HepG2 (cell line): Measurements from ENCODE around the gene CECR2. TPM values are rescaled to one million over a fixed set of nuclear protein-coding genes. Genes with fewer than 3 reads are reported as not detected.

Source experiments
- ATAC-seq: fragments of 200-7000 bp; cut with Tn5 transposase; 3 replicates; pipeline ENCODE4 v1.9.1; 2020; ENCODE audit warnings: mild to moderate bottlenecking, moderate library complexity
- BruUV-seq: library from RNA; stranded (reverse); fragments of 400-500 nt; replicated peaks from 2 replicates; lab custom pipeline; 2021; lab: Mats Ljungman, UMichigan
- CTCF ChIA-PET: fragments of 300-600 bp; formaldehyde crosslinking; extraction: SDS; loops from one replicate; lab custom pipeline; 2021; ENCODE audit warnings: low total read pairs, inconsistent platforms, low intra/inter-chr PET ratio; lab: Yijun Ruan, JAX
- POLR2A ChIA-PET: fragments of 350-600 bp; sonication (Branson Sonifier 250); formaldehyde crosslinking; loops from one replicate; lab custom pipeline; 2020; ENCODE audit warnings: antibody characterized with exemption, inconsistent platforms; lab: Yijun Ruan, JAX
- DNase-seq: peaks from one replicate; pipeline ENCODE4 v3.0.0-alpha.2; 2015; ENCODE audit warnings: low spot score
- FAIRE-seq: peaks from 3 replicates; lab custom pipeline; 2011; peaks lifted over from hg19 to GRCh38; lab: Jason Lieb, UNC
- H2AFZ ChIP-seq: one replicate; pipeline ENCODE4 v1.6.1; 2011; ENCODE audit warnings: low read length, inconsistent platforms
- H3K27ac ChIP-seq: fragments of 300-600 bp; 3 replicates; pipeline ENCODE4 v1.8.0; 2011; ENCODE audit warnings: mixed run types, mild to moderate bottlenecking, mixed read lengths, low read length, inconsistent platforms; ENCODE audit not compliant: insufficient read depth; ENCODE audit errors: extremely low read length
- H3K27me3 ChIP-seq, 2 experiments: fragments of 200-600 bp in 1 of 2; 2 replicates in 1 of 2; 3 replicates in 1 of 2; pipeline versions ENCODE4 v1.6.0 to v1.8.0; 2011; ENCODE audit warnings: low read length in 2 of 2, mild to moderate bottlenecking in 2 of 2, moderate library complexity in 2 of 2, inconsistent platforms in 1 of 2; ENCODE audit not compliant: insufficient read depth in 2 of 2, control insufficient read depth in 1 of 2
- H3K36me3 ChIP-seq, 2 experiments: fragments of 200-600 bp in 1 of 2; replicated peaks in 1 of 2; 2 replicates in 1 of 2; 3 replicates in 1 of 2; pipeline versions ENCODE4 v1.5.1 to v1.8.0; 2011; ENCODE audit warnings: low read length in 2 of 2, inconsistent platforms in 1 of 2; ENCODE audit not compliant: insufficient read depth in 2 of 2, control insufficient read depth in 1 of 2
- H3K4me1 ChIP-seq: 2 replicates; pipeline ENCODE4 v1.5.1; 2012; ENCODE audit warnings: low read length, inconsistent platforms; ENCODE audit not compliant: insufficient read depth
- H3K4me2 ChIP-seq: 2 replicates; pipeline ENCODE4 v1.6.0; 2011; ENCODE audit warnings: low read depth, low read length, inconsistent platforms
- H3K4me3 ChIP-seq, 3 experiments: fragments of 200-600 bp in 1 of 3; sonication (generic), shearing (Covaris generic) in 1 of 3; replicated peaks in 1 of 3; 2 replicates each; pipeline ENCODE4 v1.5.1; 2011 to 2016; ENCODE audit warnings: low read length in 3 of 3, inconsistent platforms in 2 of 3, low read depth in 2 of 3, mild to moderate bottlenecking in 2 of 3, control low read depth in 1 of 3, mixed read lengths in 1 of 3; ENCODE audit not compliant: insufficient read depth in 1 of 3
- H3K79me2 ChIP-seq: one replicate; pipeline ENCODE4 v1.6.1; 2011; ENCODE audit warnings: low read length, inconsistent platforms; ENCODE audit not compliant: insufficient read depth
- H3K9ac ChIP-seq: 2 replicates; pipeline ENCODE4 v1.6.0; 2011; ENCODE audit warnings: mild to moderate bottlenecking, low read depth, low read length, inconsistent platforms; ENCODE audit not compliant: insufficient read depth
- H3K9me3 ChIP-seq: 2 replicates; pipeline ENCODE4 v1.5.1; 2012; ENCODE audit warnings: mild to moderate bottlenecking, low read length
- H4K20me1 ChIP-seq: 2 replicates; pipeline ENCODE4 v1.6.0; 2011; ENCODE audit warnings: inconsistent platforms, mild to moderate bottlenecking, low read length, moderate library complexity; ENCODE audit not compliant: insufficient read depth
- GLI4 ChIP-seq: sonication (generic); formaldehyde crosslinking; IDR thresholded peaks from 2 replicates; pipeline ENCODE4 v1.5.1; 2020; ENCODE audit warnings: missing genetic modification reagents, mild to moderate bottlenecking, moderate library complexity, borderline replicate concordance
- HHEX ChIP-seq: IDR thresholded peaks from 2 replicates; pipeline ENCODE4 v1.6.1; 2016; ENCODE audit warnings: control low read depth
- KAT7 ChIP-seq: IDR thresholded peaks from 2 replicates; pipeline ENCODE4 v1.6.1; 2018; ENCODE audit warnings: borderline replicate concordance, missing compliant biosample characterization
- POLR2AphosphoS2 ChIP-seq: IDR thresholded peaks from 2 replicates; pipeline ENCODE4 v1.6.1; 2011; ENCODE audit warnings: low read depth, low read length, improper control_type of control experiment
- TBL1XR1 ChIP-seq: fragments of 150-350 bp; IDR thresholded peaks from 2 replicates; pipeline ENCODE4 v1.6.1; 2014; ENCODE audit warnings: borderline replicate concordance, low read length; ENCODE audit not compliant: partially characterized antibody
- ZNF234 ChIP-seq: sonication (generic); formaldehyde crosslinking; conservative IDR thresholded peaks from 2 replicates; pipeline ENCODE4 v1.5.1; 2020; ENCODE audit warnings: mild to moderate bottlenecking, missing genetic modification reagents
- ZNF598 ChIP-seq: sonication (generic); formaldehyde crosslinking; IDR thresholded peaks from 2 replicates; pipeline ENCODE4 v1.5.1; 2020; ENCODE audit warnings: mild to moderate bottlenecking, missing genetic modification reagents, borderline replicate concordance
- WGBS: methylation state at CpG from one replicate; pipeline ENCODE4 v1.1.6; 2017; ENCODE audit warnings: low lambda C conversion rate; 5-methylcytosine and 5-hydroxymethylcytosine counted together
- in situ Hi-C: cut with HindIII; loops from 2 replicates; pipeline ENCODE4 v1.10.0; 2017; ENCODE audit warnings: low pct_unique_long_range_greater_than_20kb; ENCODE audit not compliant: extremely low pct_ligation_motif_present
- intact Hi-C: fragments of 100-400 bp; cut with micrococcal nuclease; formaldehyde crosslinking; loops from one replicate; pipeline ENCODE4 v1.10.0; 2022; ENCODE audit not compliant: unreplicated experiment
- polyA plus RNA-seq, 8 experiments: library from polyadenylated mRNA; depleted of rRNA in 3 of 8; stranded (reverse) in 7 of 8; unstranded in 1 of 8; fragments of >200 nt; fragmentation: Illumina TruSeq in 4 of 8; extraction: Trizol in 4 of 8; gene quantifications; 2 replicates each; pipeline versions ENCODE4 v1.2.1 to v1.2.3, GENCODE V29; 2011 to 2016; ENCODE audit warnings: low read depth in 4 of 8, missing spikeins in 1 of 8, mixed read lengths in 1 of 8; ENCODE audit not compliant: insufficient read depth in 1 of 8
- total RNA-seq, 5 experiments: library from RNA; depleted of rRNA; stranded (reverse); fragments of >200 nt; fragmentation: Illumina TruSeq; extraction: Trizol; gene quantifications; 2 replicates each; pipeline ENCODE4 v1.2.3, GENCODE V29; 2016; ENCODE audit warnings: low read depth in 1 of 5
- TF ChIP-seq, protein P1 (sequence below): sonication (generic); formaldehyde crosslinking; IDR thresholded peaks from 2 replicates; pipeline ENCODE4 v1.4.0; 2020; ENCODE audit warnings: missing genetic modification reagents
- TF ChIP-seq, protein P2 (sequence below), 2 experiments: sonication (generic) in 1 of 2; formaldehyde crosslinking in 1 of 2; IDR thresholded peaks; 2 replicates each; pipeline versions ENCODE4 v1.4.0 to v1.6.1; 2018 to 2020; ENCODE audit warnings: missing genetic modification reagents in 2 of 2, borderline replicate concordance in 1 of 2, low read depth in 1 of 2, mild to moderate bottlenecking in 1 of 2, missing biosample characterization in 1 of 2

CECR2 gene
- total and polyA plus RNA-seq, 2 of the 13 experiments (the other 11 are each of a cell fraction or from before 2014, with no cell fraction given), result not detected

DNA sequence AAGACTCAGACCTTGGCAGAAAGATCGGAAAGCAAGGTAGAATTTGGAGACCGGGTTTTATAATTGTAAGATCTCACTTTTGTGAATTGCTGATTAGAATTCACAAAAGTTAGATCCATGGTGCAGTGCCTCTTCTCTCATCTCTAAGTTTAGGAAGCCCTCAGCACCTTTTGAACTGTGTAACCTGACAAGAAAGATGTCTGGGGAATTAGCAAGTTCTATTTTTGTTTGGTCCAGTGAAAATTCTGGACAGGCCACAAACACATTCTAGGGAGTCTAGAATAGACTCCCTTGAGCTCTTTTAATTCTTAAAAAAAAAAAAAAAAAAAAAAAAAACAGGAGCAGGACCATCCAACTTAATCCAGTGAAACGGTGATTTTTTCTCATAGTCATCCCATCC is 66.1 kb downstream of the CECR2 start:
- Histone ChIP-seq H3K4me3 (no peak overlapping the region), H3K27ac (no peak overlapping the region), H3K79me2 (no peaks in the 10 kb centered on the region), H3K9me3 (no peaks in the 10 kb centered on the region), H4K20me1 (no peaks in the 10 kb centered on the region), H2AFZ (no peak overlapping the region), H3K4me2 (no peak overlapping the region), H3K9ac (no peak overlapping the region), H3K4me1 (no peaks in the 10 kb centered on the region), H3K27me3 (peaks cover 0 to 15% of the 10 kb centered on the region in 2 experiments; a peak in 3 of 5 replicates), H3K36me3 (no peaks in the 10 kb centered on the region)
- ATAC-seq, result no peak
- no peak for FAIRE-seq
- TF ChIP-seq GLI4 (CRISPR knock-in tag), result no peak
- no peak for TF ChIP-seq KAT7 (CRISPR knock-in tag)
- TF ChIP-seq ZNF598 (CRISPR knock-in tag), result no peak
- no peak for TF ChIP-seq HHEX
- TF ChIP-seq TBL1XR1, result no peak
- TF ChIP-seq, protein P1, sequence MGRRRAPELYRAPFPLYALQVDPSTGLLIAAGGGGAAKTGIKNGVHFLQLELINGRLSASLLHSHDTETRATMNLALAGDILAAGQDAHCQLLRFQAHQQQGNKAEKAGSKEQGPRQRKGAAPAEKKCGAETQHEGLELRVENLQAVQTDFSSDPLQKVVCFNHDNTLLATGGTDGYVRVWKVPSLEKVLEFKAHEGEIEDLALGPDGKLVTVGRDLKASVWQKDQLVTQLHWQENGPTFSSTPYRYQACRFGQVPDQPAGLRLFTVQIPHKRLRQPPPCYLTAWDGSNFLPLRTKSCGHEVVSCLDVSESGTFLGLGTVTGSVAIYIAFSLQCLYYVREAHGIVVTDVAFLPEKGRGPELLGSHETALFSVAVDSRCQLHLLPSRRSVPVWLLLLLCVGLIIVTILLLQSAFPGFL (CRISPR knock-in tag), result no peak
- TF ChIP-seq ZNF234 (CRISPR knock-in tag), result no peak
- TF ChIP-seq, protein P2, sequence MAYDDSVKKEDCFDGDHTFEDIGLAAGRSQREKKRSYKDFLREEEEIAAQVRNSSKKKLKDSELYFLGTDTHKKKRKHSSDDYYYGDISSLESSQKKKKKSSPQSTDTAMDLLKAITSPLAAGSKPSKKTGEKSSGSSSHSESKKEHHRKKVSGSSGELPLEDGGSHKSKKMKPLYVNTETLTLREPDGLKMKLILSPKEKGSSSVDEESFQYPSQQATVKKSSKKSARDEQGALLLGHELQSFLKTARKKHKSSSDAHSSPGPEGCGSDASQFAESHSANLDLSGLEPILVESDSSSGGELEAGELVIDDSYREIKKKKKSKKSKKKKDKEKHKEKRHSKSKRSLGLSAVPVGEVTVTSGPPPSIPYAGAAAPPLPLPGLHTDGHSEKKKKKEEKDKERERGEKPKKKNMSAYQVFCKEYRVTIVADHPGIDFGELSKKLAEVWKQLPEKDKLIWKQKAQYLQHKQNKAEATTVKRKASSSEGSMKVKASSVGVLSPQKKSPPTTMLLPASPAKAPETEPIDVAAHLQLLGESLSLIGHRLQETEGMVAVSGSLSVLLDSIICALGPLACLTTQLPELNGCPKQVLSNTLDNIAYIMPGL (CRISPR knock-in tag; IDR thresholded peaks at IDR 0.05; ENCODE audit: borderline replicate concordance in 1 of 2, low read depth in 1 of 2), result no peak
- no peak for TF ChIP-seq POLR2AphosphoS2
- ChIA-PET CTCF (no interaction called here), POLR2A (no interaction called here)
- intact Hi-C loops, result no loop called here
- WGBS, result 2% methylated on average over 3 of the region's 3 CpGs
- in situ Hi-C loops, result no loop called here
- BruUV-seq, result no TSS peak
- no peak for DNase-seq
